SK-N-SH (cell line): ENCODE data around the gene PITPNM3. TPM values are rescaled to one million over a fixed set of nuclear protein-coding genes. Genes with fewer than 3 reads are reported as not detected.

Experiments
- CTCF ChIA-PET: fragments of 300-600, 350-600 bp; formaldehyde crosslinking; extraction: SDS; loops from one replicate; lab custom pipeline; 2021; lab: Yijun Ruan, JAX
- POLR2A ChIA-PET: fragments of 350-600 bp; sonication (Branson Sonifier 250); formaldehyde crosslinking; extraction: SDS; loops from one replicate; lab custom pipeline; 2020; ENCODE audit warnings: antibody characterized with exemption, inconsistent platforms; lab: Yijun Ruan, JAX
- DNase-seq: peaks from one replicate; pipeline ENCODE4 v3.0.0; 2012
- H2AFZ ChIP-seq: fragments of 200-600 bp; sonication (generic); 2 replicates; pipeline ENCODE4 v1.8.1; 2016; ENCODE audit warnings: antibody characterized with exemption, mild to moderate bottlenecking, low read depth
- H3F3A ChIP-seq: fragments of 200-600 bp; sonication (generic); replicated peaks from 2 replicates; pipeline ENCODE3; 2016; ENCODE audit warnings: antibody characterized with exemption, mild to moderate bottlenecking; ENCODE audit not compliant: insufficient read depth
- H3K27ac ChIP-seq, 2 experiments: fragments of 200-500 bp in 1 of 2; fragments of 200-600 bp in 1 of 2; sonication (Bioruptor generic) in 1 of 2; sonication (generic), shearing (Covaris generic) in 1 of 2; 2 replicates each; pipeline versions ENCODE4 v1.5.1 to v1.6.1; 2014 to 2016; ENCODE audit warnings: low read depth in 2 of 2, inconsistent platforms in 1 of 2, low read length in 1 of 2, mild to moderate bottlenecking in 1 of 2, mixed read lengths in 1 of 2
- H3K27me3 ChIP-seq: fragments of 200-600 bp; sonication (generic), shearing (Covaris generic); 2 replicates; pipeline ENCODE4 v1.6.1; 2016; ENCODE audit warnings: mixed run types; ENCODE audit not compliant: insufficient read depth
- H3K36me3 ChIP-seq, 2 experiments: fragments of 200-500 bp in 1 of 2; fragments of 200-600 bp in 1 of 2; sonication (Bioruptor generic) in 1 of 2; sonication (generic) in 1 of 2; replicated peaks in 1 of 2; 2 replicates each; pipeline versions ENCODE3 to v1.5.1; 2014 to 2016; ENCODE audit warnings: low read length in 1 of 2, mild to moderate bottlenecking in 1 of 2; ENCODE audit not compliant: insufficient read depth in 2 of 2, control insufficient read depth in 1 of 2
- H3K4me1 ChIP-seq, 2 experiments: fragments of 200-500 bp in 1 of 2; fragments of 200-600 bp in 1 of 2; sonication (Bioruptor generic) in 1 of 2; sonication (generic), shearing (Covaris generic) in 1 of 2; 2 replicates each; pipeline versions ENCODE4 v1.5.1 to v1.6.1; 2014 to 2016; ENCODE audit warnings: low read depth in 1 of 2, low read length in 1 of 2, mixed run types in 1 of 2; ENCODE audit not compliant: insufficient read depth in 2 of 2, control insufficient read depth in 1 of 2
- H3K4me2 ChIP-seq: fragments of 200-600 bp; sonication (generic), shearing (Covaris generic); 2 replicates; pipeline ENCODE4 v1.6.1; 2017; ENCODE audit warnings: mixed run types
- H3K4me3 ChIP-seq, 2 experiments: fragments of 200-500 bp in 1 of 2; fragments of 200-600 bp in 1 of 2; sonication (Bioruptor generic) in 1 of 2; sonication (generic), shearing (Covaris generic) in 1 of 2; 2 replicates each; pipeline versions ENCODE4 v1.5.1 to v1.8.1; 2014 to 2016; ENCODE audit warnings: low read depth in 2 of 2, inconsistent platforms in 1 of 2, low read length in 1 of 2, mild to moderate bottlenecking in 1 of 2, mixed read lengths in 1 of 2, moderate library complexity in 1 of 2
- H3K79me2 ChIP-seq: fragments of 200-600 bp; sonication (generic); 2 replicates; pipeline ENCODE4 v1.8.1; 2017; ENCODE audit warnings: mild to moderate bottlenecking; ENCODE audit not compliant: insufficient read depth
- H3K9ac ChIP-seq: fragments of 200-600 bp; sonication (generic); 2 replicates; pipeline ENCODE4 v1.6.1; 2017; ENCODE audit warnings: mixed run types
- H3K9me2 ChIP-seq: fragments of 200-600 bp; sonication (generic); 2 replicates; pipeline ENCODE4 v1.6.1; 2017; ENCODE audit warnings: mixed run types
- H3K9me3 ChIP-seq: fragments of 200-600 bp; sonication (generic); 2 replicates; pipeline ENCODE4 v1.6.1; 2017; ENCODE audit warnings: mixed run types, mild to moderate bottlenecking, moderate library complexity
- H4K20me1 ChIP-seq: fragments of 200-600 bp; sonication (generic); 2 replicates; pipeline ENCODE4 v1.6.1; 2017; ENCODE audit warnings: mild to moderate bottlenecking, mixed run types; ENCODE audit not compliant: insufficient read depth
- ELF1 ChIP-seq: IDR thresholded peaks from 2 replicates; pipeline ENCODE4 v1.4.0; 2012
- EP300 ChIP-seq, 2 experiments: IDR thresholded peaks; 2 replicates each; pipeline versions ENCODE4 v1.4.0 to v1.6.1; 2012; ENCODE audit warnings: borderline replicate concordance in 1 of 2, low read depth in 1 of 2, low read length in 1 of 2
- FOSL2 ChIP-seq: IDR thresholded peaks from 2 replicates; pipeline ENCODE4 v1.4.0; 2012; ENCODE audit warnings: low read depth, mild to moderate bottlenecking, moderate library complexity, borderline replicate concordance
- FOXJ3 ChIP-seq: sonication (generic); formaldehyde crosslinking; IDR thresholded peaks from 2 replicates; pipeline ENCODE4 v1.5.1; 2020; ENCODE audit warnings: mild to moderate bottlenecking, missing genetic modification reagents
- FOXM1 ChIP-seq: IDR thresholded peaks from 2 replicates; pipeline ENCODE4 v1.4.0; 2012; ENCODE audit warnings: low read depth, mild to moderate bottlenecking
- GABPA ChIP-seq: IDR thresholded peaks from 2 replicates; pipeline ENCODE4 v1.4.0; 2012; ENCODE audit warnings: low read depth, mild to moderate bottlenecking
- GATA2 ChIP-seq: sonication (generic); formaldehyde crosslinking; IDR thresholded peaks from 2 replicates; pipeline ENCODE4 v1.5.0; 2020; ENCODE audit warnings: mild to moderate bottlenecking, missing genetic modification reagents
- MEF2A ChIP-seq: IDR thresholded peaks from 2 replicates; pipeline ENCODE4 v1.4.0; 2012; ENCODE audit warnings: low read depth, borderline replicate concordance
- NRF1 ChIP-seq: IDR thresholded peaks from 2 replicates; pipeline ENCODE4 v1.6.1; 2012; ENCODE audit warnings: low read depth, mild to moderate bottlenecking, low read length
- RFX5 ChIP-seq: IDR thresholded peaks from 2 replicates; pipeline ENCODE4 v1.6.1; 2012; ENCODE audit warnings: mild to moderate bottlenecking, improper control_type of control experiment, low read length
- RXRA ChIP-seq: IDR thresholded peaks from 2 replicates; pipeline ENCODE4 v1.4.0; 2012; ENCODE audit warnings: low read depth, mild to moderate bottlenecking, borderline replicate concordance
- TCF12 ChIP-seq: IDR thresholded peaks from 2 replicates; pipeline ENCODE4 v1.4.0; 2012
- TEAD4 ChIP-seq: IDR thresholded peaks from 2 replicates; pipeline ENCODE4 v1.4.0; 2012; ENCODE audit warnings: mild to moderate bottlenecking, borderline replicate concordance; ENCODE audit not compliant: insufficient read depth
- YY1 ChIP-seq: IDR thresholded peaks from 2 replicates; pipeline ENCODE4 v1.4.0; 2012; ENCODE audit warnings: low read depth, mild to moderate bottlenecking
- WGBS: methylation state at CpG from one replicate; pipeline ENCODE4 v1.1.6; 2017; ENCODE audit warnings: low lambda C conversion rate; 5-methylcytosine and 5-hydroxymethylcytosine counted together
- polyA plus RNA-seq, 3 experiments: library from polyadenylated mRNA; depleted of rRNA; stranded (reverse); fragments of >200 nt; gene quantifications; 2 replicates each; pipeline ENCODE4 v1.2.3, GENCODE V29; 2012
- TF ChIP-seq, protein P1 (sequence below): fragments of 150-350 bp; IDR thresholded peaks from 2 replicates; pipeline ENCODE4 v1.6.1; 2017; ENCODE audit warnings: antibody characterized with exemption, low read length, low read depth, borderline replicate concordance
- TF ChIP-seq, protein P2 (sequence below): fragments of 150-350 bp; IDR thresholded peaks from 2 replicates; pipeline ENCODE4 v1.6.1; 2016; ENCODE audit warnings: mild to moderate bottlenecking, low read depth, low read length
- TF ChIP-seq, protein P3 (sequence below): IDR thresholded peaks from 2 replicates; pipeline ENCODE4; 2012

Gene PITPNM3
- polyA plus RNA-seq, 1 of the 3 experiments (the other 2 are of a cell fraction): 0.82 TPM

DNA sequence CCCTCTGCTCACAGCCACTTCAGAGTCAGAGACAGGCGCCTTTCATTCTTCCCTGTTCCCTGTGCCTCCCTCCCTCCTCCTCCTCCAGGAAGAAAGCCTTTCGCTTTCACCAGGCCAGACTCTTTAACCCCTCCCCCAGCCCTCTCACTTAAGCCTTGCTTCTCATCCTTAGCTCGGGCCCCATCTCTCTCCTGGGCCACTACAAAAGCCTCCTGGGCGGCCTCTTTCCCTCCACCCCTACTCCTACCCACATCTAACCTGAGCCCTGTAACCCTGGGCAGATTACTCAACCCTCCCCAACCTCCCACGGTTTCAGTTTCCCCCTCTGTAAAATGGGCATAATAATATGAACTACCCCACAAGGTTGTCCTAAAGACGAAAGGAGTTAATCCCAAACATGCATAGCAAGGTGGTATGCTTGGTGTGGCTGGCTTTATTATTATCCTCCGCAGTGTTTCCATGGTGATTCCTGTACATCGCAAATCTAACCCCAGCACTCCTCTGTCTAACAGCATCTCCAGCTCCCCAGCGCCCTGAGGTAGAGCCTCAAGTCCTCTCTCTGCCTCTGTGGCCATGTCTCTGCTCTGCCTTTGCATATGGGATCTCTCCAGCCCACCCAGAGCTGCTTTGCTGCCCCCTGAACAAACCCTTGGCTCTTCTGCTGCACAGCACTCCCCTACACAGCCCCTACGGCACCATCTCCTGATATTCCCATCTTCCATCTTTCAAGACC, 94.4 kb downstream of the PITPNM3 start:
- no peak overlapping the region for H3K4me2 ChIP-seq
- ChIA-PET CTCF (interaction anchor here (3.4 kb wide), 1 partner anchor 12 kb away, joined by 14 read pairs; no protein-coding TSS in a partner anchor), POLR2A (no interaction called here)
- no peak for DNase-seq
- H3K9me3 ChIP-seq: no peaks in the 10 kb centered on the region
- H3F3A ChIP-seq: no peaks in the 10 kb centered on the region
- H3K27ac ChIP-seq: no peak overlapping the region
- peaks cover 3% of the 10 kb centered on the region in 2 experiments; a peak in 2 of 4 replicates for H3K4me1 ChIP-seq
- H3K9ac ChIP-seq: no peak overlapping the region
- H3K36me3 ChIP-seq: no peaks in the 10 kb centered on the region
- no peak overlapping the region for H2AFZ ChIP-seq
- 73% methylated on average over 10 of the region's 10 CpGs for WGBS
- no peaks in the 10 kb centered on the region for H3K27me3 ChIP-seq
- TF ChIP-seq, protein P1, sequence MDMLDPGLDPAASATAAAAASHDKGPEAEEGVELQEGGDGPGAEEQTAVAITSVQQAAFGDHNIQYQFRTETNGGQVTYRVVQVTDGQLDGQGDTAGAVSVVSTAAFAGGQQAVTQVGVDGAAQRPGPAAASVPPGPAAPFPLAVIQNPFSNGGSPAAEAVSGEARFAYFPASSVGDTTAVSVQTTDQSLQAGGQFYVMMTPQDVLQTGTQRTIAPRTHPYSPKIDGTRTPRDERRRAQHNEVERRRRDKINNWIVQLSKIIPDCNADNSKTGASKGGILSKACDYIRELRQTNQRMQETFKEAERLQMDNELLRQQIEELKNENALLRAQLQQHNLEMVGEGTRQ: no peak
- TF ChIP-seq ELF1 (no peak), YY1 (no peak), RXRA (no peak), FOSL2 (no peak), TCF12 (no peak), TEAD4 (no peak), FOXM1 (no peak), GABPA (no peak), EP300 (IDR thresholded peaks at IDR 0.05; ENCODE audit: borderline replicate concordance in 1 of 2, low read depth in 1 of 2, low read length in 1 of 2) (no peak), GATA2 (CRISPR knock-in tag) (no peak), FOXJ3 (CRISPR knock-in tag) (no peak), MEF2A (no peak), RFX5 (no peak), NRF1 (no peak)
- TF ChIP-seq, protein P2, sequence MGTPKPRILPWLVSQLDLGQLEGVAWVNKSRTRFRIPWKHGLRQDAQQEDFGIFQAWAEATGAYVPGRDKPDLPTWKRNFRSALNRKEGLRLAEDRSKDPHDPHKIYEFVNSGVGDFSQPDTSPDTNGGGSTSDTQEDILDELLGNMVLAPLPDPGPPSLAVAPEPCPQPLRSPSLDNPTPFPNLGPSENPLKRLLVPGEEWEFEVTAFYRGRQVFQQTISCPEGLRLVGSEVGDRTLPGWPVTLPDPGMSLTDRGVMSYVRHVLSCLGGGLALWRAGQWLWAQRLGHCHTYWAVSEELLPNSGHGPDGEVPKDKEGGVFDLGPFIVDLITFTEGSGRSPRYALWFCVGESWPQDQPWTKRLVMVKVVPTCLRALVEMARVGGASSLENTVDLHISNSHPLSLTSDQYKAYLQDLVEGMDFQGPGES: no peak
- TF ChIP-seq, protein P3, sequence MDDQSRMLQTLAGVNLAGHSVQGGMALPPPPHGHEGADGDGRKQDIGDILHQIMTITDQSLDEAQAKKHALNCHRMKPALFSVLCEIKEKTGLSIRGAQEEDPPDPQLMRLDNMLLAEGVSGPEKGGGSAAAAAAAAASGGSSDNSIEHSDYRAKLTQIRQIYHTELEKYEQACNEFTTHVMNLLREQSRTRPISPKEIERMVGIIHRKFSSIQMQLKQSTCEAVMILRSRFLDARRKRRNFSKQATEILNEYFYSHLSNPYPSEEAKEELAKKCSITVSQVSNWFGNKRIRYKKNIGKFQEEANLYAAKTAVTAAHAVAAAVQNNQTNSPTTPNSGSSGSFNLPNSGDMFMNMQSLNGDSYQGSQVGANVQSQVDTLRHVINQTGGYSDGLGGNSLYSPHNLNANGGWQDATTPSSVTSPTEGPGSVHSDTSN: no peak
- no peaks in the 10 kb centered on the region for H3K79me2 ChIP-seq
- no peaks in the 10 kb centered on the region for H4K20me1 ChIP-seq
- no peaks in the 10 kb centered on the region for H3K9me2 ChIP-seq
- H3K4me3 ChIP-seq: no peak overlapping the region
